Stomach smooth muscle (tissue), 2 donors: ENCODE data around the gene POM121C.
"Not testable (repeated sequence)": the region's sequence is repeated elsewhere in the genome, so short reads cannot be mapped to it uniquely, and the experiment has no call there.

ENCODE experiments used
- H3K27ac ChIP-seq: one replicate; pipeline ENCODE4 v1.7.0; 2013; ENCODE audit warnings: mild to moderate bottlenecking, low read length, inconsistent platforms
- H3K27me3 ChIP-seq, 2 donors: one replicate each; pipeline ENCODE4 v1.7.0; 2013; ENCODE audit warnings: low read length in 2 of 2; ENCODE audit not compliant: insufficient read depth in 2 of 2, control insufficient read depth in 1 of 2
- H3K36me3 ChIP-seq, 2 donors: one replicate each; pipeline ENCODE4 v1.7.0; 2013; ENCODE audit warnings: low read length in 2 of 2; ENCODE audit not compliant: control insufficient read depth in 2 of 2, insufficient read depth in 2 of 2
- H3K4me1 ChIP-seq: one replicate; pipeline ENCODE4 v1.7.0; 2013; ENCODE audit warnings: low read length; ENCODE audit not compliant: control insufficient read depth, insufficient read depth
- H3K4me3 ChIP-seq, 2 donors: one replicate each; pipeline ENCODE4 v1.7.0; 2013; ENCODE audit warnings: low read length in 2 of 2
- H3K9ac ChIP-seq, 2 donors: one replicate each; pipeline ENCODE4 v1.7.0; 2013; ENCODE audit warnings: low read length in 2 of 2, mild to moderate bottlenecking in 1 of 2
- H3K9me3 ChIP-seq, 2 donors: one replicate each; pipeline ENCODE4 v1.7.0; 2013; ENCODE audit warnings: low read length in 2 of 2; ENCODE audit not compliant: control insufficient read depth in 2 of 2
- donor health status: healthy.
- donor health status: Pancreatic carcinoma.

Gene POM121C

GRCh38 chr7:75374519-75375317 lies 111.4 kb downstream of the POM121C start:
- not testable (repeated sequence) for H3K36me3 ChIP-seq, H3K4me1 ChIP-seq, H3K9me3 ChIP-seq, H3K27ac ChIP-seq, H3K4me3 ChIP-seq, H3K27me3 ChIP-seq, H3K9ac ChIP-seq

DNA sequence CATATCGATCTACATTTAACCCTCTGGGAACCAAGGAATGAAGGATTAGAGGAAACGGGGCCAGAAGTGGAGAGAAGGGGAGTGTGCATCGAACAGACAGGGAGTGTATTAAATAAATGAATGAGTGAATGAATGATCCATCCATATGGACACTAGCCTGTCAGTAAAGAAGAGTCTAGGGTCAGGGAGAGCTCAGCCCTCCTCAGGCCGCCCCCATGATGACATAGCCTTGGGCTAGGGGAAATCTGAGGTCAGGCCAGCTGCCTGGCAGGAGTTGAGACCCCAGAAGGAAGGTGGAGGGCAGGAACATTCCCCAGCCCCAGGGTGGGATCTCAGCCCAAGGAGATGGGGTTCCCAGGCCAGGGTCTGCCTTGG lies 112.0 kb downstream of the POM121C start:
- H3K4me3 ChIP-seq, H3K27me3 ChIP-seq, H3K4me1 ChIP-seq, H3K9me3 ChIP-seq, H3K9ac ChIP-seq, H3K36me3 ChIP-seq, H3K27ac ChIP-seq: not testable (repeated sequence)

DNA sequence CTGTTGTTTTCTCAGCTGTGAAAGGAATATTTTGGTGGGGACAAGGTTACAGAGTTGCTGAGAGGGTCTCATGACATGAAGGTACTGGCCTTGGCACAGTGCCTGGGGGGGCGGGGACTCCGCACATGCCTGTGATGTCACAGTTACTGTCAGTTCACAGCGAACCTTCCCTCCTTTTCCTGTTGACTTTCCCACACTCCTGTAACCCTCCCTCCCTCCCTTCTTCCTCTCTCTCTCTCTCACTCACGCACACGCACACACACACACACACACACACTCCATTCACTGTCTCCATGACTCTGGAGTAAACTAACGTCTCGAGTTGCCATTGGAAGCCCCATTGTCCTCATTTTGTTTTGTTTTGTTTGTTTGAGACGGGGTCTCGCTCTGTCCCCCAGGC lies 118.8 kb downstream of the POM121C start:
- not testable (repeated sequence) for H3K4me1 ChIP-seq, H3K27me3 ChIP-seq, H3K4me3 ChIP-seq, H3K27ac ChIP-seq, H3K9me3 ChIP-seq, H3K36me3 ChIP-seq, H3K9ac ChIP-seq
